HG02642 (cell line): ENCODE data around the gene ABI1.
"Not testable (repeated sequence)": the region's sequence is repeated elsewhere in the genome, so short reads cannot be mapped to it uniquely, and the experiment has no call there.

Experiments used
- ATAC-seq: cut with Tn5 transposase; IDR thresholded peaks from one replicate; pipeline ENCODE4 v1.9.1; 2021; ENCODE audit warnings: mild to moderate bottlenecking; ENCODE audit not compliant: unreplicated experiment, poor library complexity

The ABI1 gene

GRCh38 chr10:26806557-26806956 lies 54.2 kb downstream of the ABI1 start:
- ATAC-seq, result no peak

GRCh38 chr10:26805567-26806245 lies 55.1 kb downstream of the ABI1 start:
- ATAC-seq, result no peak

GRCh38 chr10:26804418-26805393 lies 56.1 kb downstream of the ABI1 start:
- ATAC-seq, result no peak

GRCh38 chr10:26803849-26804248 lies 56.9 kb downstream of the ABI1 start:
- no peak for ATAC-seq

GRCh38 chr10:26802527-26802926 lies 58.2 kb downstream of the ABI1 start:
- no peak for ATAC-seq

- ATAC-seq, result no peak
Measured at GRCh38 chr10:26801831-26802230, 58.9 kb downstream of the ABI1 start.

- no peak for ATAC-seq
Measured at GRCh38 chr10:26801274-26801673, 59.5 kb downstream of the ABI1 start.

GRCh38 chr10:26800468-26800867 lies 60.3 kb downstream of the ABI1 start:
- ATAC-seq, result no peak

- peak; percentile 62 for ATAC-seq
Measured at GRCh38 chr10:26799342-26799741, 61.4 kb downstream of the ABI1 start.

- ATAC-seq, result no peak
Measured at GRCh38 chr10:26798298-26798697, 62.5 kb downstream of the ABI1 start.

GRCh38 chr10:26797340-26797739 lies 63.4 kb downstream of the ABI1 start:
- ATAC-seq, result no peak

GRCh38 chr10:26792758-26793495 lies 67.8 kb downstream of the ABI1 start:
- no peak for ATAC-seq

GRCh38 chr10:26790221-26790995 lies 70.3 kb downstream of the ABI1 start:
- no peak for ATAC-seq

- ATAC-seq, result not testable (repeated sequence)
Measured at GRCh38 chr10:26789779-26790178, 71.0 kb downstream of the ABI1 start.

GRCh38 chr10:26787362-26787761 lies 73.4 kb downstream of the ABI1 start:
- ATAC-seq, result no peak

GRCh38 chr10:26781797-26782196 lies 79.0 kb downstream of the ABI1 start:
- peak; percentile 11 for ATAC-seq

GRCh38 chr10:26780793-26781601 lies 79.8 kb downstream of the ABI1 start:
- peak; percentile 64 for ATAC-seq

- ATAC-seq, result peak; percentile 25
Measured at GRCh38 chr10:26780106-26780792, 80.5 kb downstream of the ABI1 start.
